ENCODE data around the gene AADACL4. TPM values are rescaled to one million over a fixed set of nuclear protein-coding genes. Genes with fewer than 3 reads are reported as not detected.
"Not testable (repeated sequence)": the region's sequence is repeated elsewhere in the genome, so short reads cannot be mapped to it uniquely, and the experiment has no call there.

AADACL4 gene
- total RNA-seq, 1 donor from 2014 or later, result not detected

- DNase-seq (ENCODE audit: low read depth, low spot score), result not testable (repeated sequence)
Measured at GRCh38 chr1:12657885-12658512, 14.1 kb downstream of the AADACL4 start.

GRCh38 chr1:12658531-12659453, 14.9 kb downstream of the AADACL4 start:
- DNase-seq (ENCODE audit: low read depth, low spot score), result peak; percentile 30

- DNase-seq (ENCODE audit: low read depth, low spot score), result no peak
Measured at GRCh38 chr1:12661606-12662219, 17.8 kb downstream of the AADACL4 start.

- DNase-seq (ENCODE audit: low read depth, low spot score), result no peak
Measured at GRCh38 chr1:12662556-12662955, 18.7 kb downstream of the AADACL4 start.

GRCh38 chr1:12665511-12665910, 21.6 kb downstream of the AADACL4 start:
- no peak for DNase-seq (ENCODE audit: low read depth, low spot score)

- DNase-seq (ENCODE audit: low read depth, low spot score), result no peak
Measured at GRCh38 chr1:12666141-12666735, 22.4 kb downstream of the AADACL4 start.

- DNase-seq (ENCODE audit: low read depth, low spot score), result no peak
Measured at GRCh38 chr1:12669529-12670068, 25.7 kb downstream of the AADACL4 start.

GRCh38 chr1:12674358-12674757, 30.5 kb downstream of the AADACL4 start:
- no peak for DNase-seq (ENCODE audit: low read depth, low spot score)

GRCh38 chr1:12676122-12676521, 32.2 kb downstream of the AADACL4 start:
- not testable (repeated sequence) for DNase-seq (ENCODE audit: low read depth, low spot score)

GRCh38 chr1:12677565-12677964, 33.7 kb downstream of the AADACL4 start:
- no peak for DNase-seq (ENCODE audit: low read depth, low spot score)

- no peak for DNase-seq (ENCODE audit: low read depth, low spot score)
Measured at GRCh38 chr1:12678350-12678749, 34.5 kb downstream of the AADACL4 start.

GRCh38 chr1:12678820-12679219, 34.9 kb downstream of the AADACL4 start:
- no peak for DNase-seq (ENCODE audit: low read depth, low spot score)

- no peak for DNase-seq (ENCODE audit: low read depth, low spot score)
Measured at GRCh38 chr1:12690156-12690555, 46.3 kb downstream of the AADACL4 start.

- DNase-seq (ENCODE audit: low read depth, low spot score), result no peak
Measured at GRCh38 chr1:12692967-12693782, 49.3 kb downstream of the AADACL4 start.

GRCh38 chr1:12696658-12697057, 52.8 kb downstream of the AADACL4 start:
- no peak for DNase-seq (ENCODE audit: low read depth, low spot score)

- no peak for DNase-seq (ENCODE audit: low read depth, low spot score)
Measured at GRCh38 chr1:12697397-12697796, 53.5 kb downstream of the AADACL4 start.

- no peak for DNase-seq (ENCODE audit: low read depth, low spot score)
Measured at GRCh38 chr1:12703821-12704451, 60.1 kb downstream of the AADACL4 start.

- DNase-seq (ENCODE audit: low read depth, low spot score), result no peak
Measured at GRCh38 chr1:12706061-12706460, 62.2 kb downstream of the AADACL4 start.

- DNase-seq (ENCODE audit: low read depth, low spot score), result no peak
Measured at GRCh38 chr1:12708396-12709090, 64.7 kb downstream of the AADACL4 start.

GRCh38 chr1:12709091-12709491, 65.2 kb downstream of the AADACL4 start:
- no peak for DNase-seq (ENCODE audit: low read depth, low spot score)

All from pulmonary artery endothelial cell (primary cell).